Omental fat pad (tissue), 4 donors: ENCODE data around the gene RABL3. TPM values are rescaled to one million over a fixed set of nuclear protein-coding genes. Genes with fewer than 3 reads are reported as not detected.

Source experiments
- ATAC-seq: fragments of 150-250 bp; one replicate; pipeline ENCODE4 v1.9.1; 2016; ENCODE audit warnings: mild to moderate bottlenecking, moderate library complexity; ENCODE audit not compliant: low FRiP score
- DNase-seq: peaks from one replicate; pipeline ENCODE4 v3.0.0-alpha.2; 2019; ENCODE audit warnings: low spot score
- total RNA-seq, 4 donors: library from RNA; depleted of rRNA; stranded (reverse); fragments of >200 nt; gene quantifications; one replicate each; pipeline ENCODE4 v1.1.0, GENCODE V29; 2016
- TF ChIP-seq, protein P1 (sequence below), 3 donors: fragments of 450-650 bp; IDR thresholded peaks; one replicate each; pipeline ENCODE4 v1.5.1; 2016 to 2017; ENCODE audit warnings: antibody characterized with exemption in 3 of 3, mild to moderate bottlenecking in 3 of 3, moderate library complexity in 2 of 3

RABL3 gene
- total RNA-seq, 4 donors from 2014 or later, result 15.3 to 24.3 (median 19.2) TPM

GRCh38 chr3:120661106-120661905, 81.0 kb downstream of the RABL3 start:
- TF ChIP-seq, protein P1, sequence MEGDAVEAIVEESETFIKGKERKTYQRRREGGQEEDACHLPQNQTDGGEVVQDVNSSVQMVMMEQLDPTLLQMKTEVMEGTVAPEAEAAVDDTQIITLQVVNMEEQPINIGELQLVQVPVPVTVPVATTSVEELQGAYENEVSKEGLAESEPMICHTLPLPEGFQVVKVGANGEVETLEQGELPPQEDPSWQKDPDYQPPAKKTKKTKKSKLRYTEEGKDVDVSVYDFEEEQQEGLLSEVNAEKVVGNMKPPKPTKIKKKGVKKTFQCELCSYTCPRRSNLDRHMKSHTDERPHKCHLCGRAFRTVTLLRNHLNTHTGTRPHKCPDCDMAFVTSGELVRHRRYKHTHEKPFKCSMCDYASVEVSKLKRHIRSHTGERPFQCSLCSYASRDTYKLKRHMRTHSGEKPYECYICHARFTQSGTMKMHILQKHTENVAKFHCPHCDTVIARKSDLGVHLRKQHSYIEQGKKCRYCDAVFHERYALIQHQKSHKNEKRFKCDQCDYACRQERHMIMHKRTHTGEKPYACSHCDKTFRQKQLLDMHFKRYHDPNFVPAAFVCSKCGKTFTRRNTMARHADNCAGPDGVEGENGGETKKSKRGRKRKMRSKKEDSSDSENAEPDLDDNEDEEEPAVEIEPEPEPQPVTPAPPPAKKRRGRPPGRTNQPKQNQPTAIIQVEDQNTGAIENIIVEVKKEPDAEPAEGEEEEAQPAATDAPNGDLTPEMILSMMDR (IDR thresholded peaks at IDR 0.05), result no peak
- no peak for ATAC-seq
- no peak for DNase-seq

GRCh38 chr3:120659834-120660233, 82.5 kb downstream of the RABL3 start:
- DNase-seq (no peak), ATAC-seq (no peak)
- TF ChIP-seq, protein P1 (IDR thresholded peaks at IDR 0.05), result no peak

- TF ChIP-seq, protein P1 (IDR thresholded peaks at IDR 0.05), result no peak
- ATAC-seq (no peak), DNase-seq (no peak)
Measured at GRCh38 chr3:120659285-120659684, 83.0 kb downstream of the RABL3 start.

DNA sequence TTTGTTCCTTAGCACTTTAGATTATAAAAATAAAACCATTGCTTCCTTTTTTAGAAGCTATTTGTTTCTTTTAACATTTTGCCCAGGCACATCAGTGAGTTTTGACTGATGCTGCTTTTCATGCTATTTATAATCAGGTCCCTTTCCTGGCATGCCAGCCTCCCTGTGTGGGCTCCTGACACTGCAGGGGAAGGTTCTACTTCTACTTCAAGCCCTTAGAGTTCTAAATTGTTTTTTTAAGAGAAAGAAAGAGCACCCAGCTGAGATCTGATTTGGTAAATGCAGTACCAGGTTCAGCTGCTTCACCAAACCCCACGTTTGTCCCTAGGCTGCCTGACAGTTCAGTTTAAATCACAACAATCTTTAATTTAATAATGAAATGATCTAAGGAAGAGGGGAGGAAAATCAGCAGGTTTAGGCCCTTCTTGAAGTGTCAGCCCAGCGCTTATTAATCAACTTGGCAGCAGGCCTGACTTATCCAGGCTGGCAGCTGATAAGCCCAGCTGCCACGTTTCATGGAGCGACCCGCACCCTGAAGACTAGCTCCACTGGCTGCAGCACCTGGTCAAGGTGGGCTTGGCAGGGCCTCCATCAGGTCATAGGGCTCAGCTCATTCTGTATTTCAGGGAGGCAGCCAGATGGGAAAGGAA, 89.3 kb downstream of the RABL3 start:
- ATAC-seq (no peak), DNase-seq (no peak)
- TF ChIP-seq, protein P1 (IDR thresholded peaks at IDR 0.05), result no peak

DNA sequence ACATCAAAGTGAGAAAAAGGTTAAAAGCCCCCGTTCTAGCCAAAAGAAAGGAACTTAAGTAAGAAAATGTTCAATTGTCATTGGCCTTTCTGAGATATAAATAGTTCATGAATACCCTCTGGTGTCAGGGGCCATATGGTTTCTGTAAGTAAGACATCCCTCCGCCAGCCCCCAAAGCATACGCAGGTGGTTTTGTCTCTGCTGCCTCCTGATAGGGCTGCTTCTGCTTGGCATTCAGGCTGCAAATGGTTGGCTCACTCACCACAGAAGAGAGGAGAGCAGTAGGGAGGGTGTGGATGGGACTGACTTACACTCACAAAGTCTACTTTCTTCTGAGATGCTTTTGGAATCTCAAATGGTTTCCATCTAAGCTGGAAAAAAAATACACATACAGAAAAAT, 90.0 kb downstream of the RABL3 start:
- TF ChIP-seq, protein P1 (IDR thresholded peaks at IDR 0.05), result no peak
- ATAC-seq (no peak), DNase-seq (no peak)

DNA sequence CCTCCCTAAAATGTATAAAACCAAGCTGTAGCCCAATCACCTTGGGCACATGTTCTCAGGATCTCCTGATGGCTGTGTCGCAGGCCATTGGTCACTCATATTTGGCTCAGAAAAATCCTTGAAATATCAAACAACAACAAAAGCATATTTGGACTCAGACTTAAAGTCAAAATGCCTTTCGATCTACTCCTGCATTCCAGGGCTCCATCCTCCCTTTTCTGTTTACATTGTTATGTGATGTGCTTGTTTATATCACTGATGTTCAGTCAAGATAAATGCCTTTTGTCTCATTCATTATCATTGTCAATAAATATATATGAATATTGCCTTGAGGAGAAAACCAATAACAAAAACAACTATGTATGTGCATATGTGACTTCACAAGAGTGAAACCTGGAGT, 92.0 kb downstream of the RABL3 start:
- TF ChIP-seq, protein P1 (IDR thresholded peaks at IDR 0.05), result no peak
- DNase-seq (no peak), ATAC-seq (no peak)

- ATAC-seq (no peak), DNase-seq (no peak)
- TF ChIP-seq, protein P1 (IDR thresholded peaks at IDR 0.05), result no peak
Measured at GRCh38 chr3:120649830-120650233, 92.5 kb downstream of the RABL3 start.
